ENCODE results near the gene DPP10.

Gene DPP10

GRCh38 chr2:115738111-115738510, 1295.7 kb downstream of the DPP10 start:
- TF ChIP-seq TAF1 (IDR thresholded peaks at IDR 0.05; ENCODE audit: borderline replicate concordance, low read depth, low read length): no peak
- TF ChIP-seq POLR2AphosphoS5 (IDR thresholded peaks at IDR 0.05; ENCODE audit: low read depth, low read length): no peak
- no peak for TF ChIP-seq POLR2A (IDR thresholded peaks at IDR 0.05; ENCODE audit: low read depth, low read length)
- FAIRE-seq (no peak), DNase-seq (ENCODE audit: insufficient read length) (no peak)

GRCh38 chr2:115739574-115739973, 1297.1 kb downstream of the DPP10 start:
- FAIRE-seq: no peak
- DNase-seq (ENCODE audit: insufficient read length): no peak

GRCh38 chr2:115746151-115746550, 1303.7 kb downstream of the DPP10 start:
- FAIRE-seq: no peak
- no peak for DNase-seq (ENCODE audit: insufficient read length)
- TF ChIP-seq POLR2AphosphoS5 (IDR thresholded peaks at IDR 0.05; ENCODE audit: low read depth, low read length) (no peak), TAF1 (IDR thresholded peaks at IDR 0.05; ENCODE audit: borderline replicate concordance, low read depth, low read length) (no peak)

More at GRCh38 chr2:115739574-115739973, 1297.1 kb downstream of the DPP10 start:
- TF ChIP-seq TAF1 (IDR thresholded peaks at IDR 0.05; ENCODE audit: borderline replicate concordance, low read depth, low read length): no peak
- no peak for TF ChIP-seq POLR2AphosphoS5 (IDR thresholded peaks at IDR 0.05; ENCODE audit: low read depth, low read length)
- no peak for TF ChIP-seq POLR2A (IDR thresholded peaks at IDR 0.05; ENCODE audit: low read depth, low read length)

- DNase-seq (ENCODE audit: insufficient read length): no peak
- TF ChIP-seq POLR2AphosphoS5 (IDR thresholded peaks at IDR 0.05; ENCODE audit: low read depth, low read length) (no peak), POLR2A (IDR thresholded peaks at IDR 0.05; ENCODE audit: low read depth, low read length) (no peak), TAF1 (IDR thresholded peaks at IDR 0.05; ENCODE audit: borderline replicate concordance, low read depth, low read length) (no peak)
- FAIRE-seq: no peak
Measured at GRCh38 chr2:115757286-115757685, 1314.8 kb downstream of the DPP10 start.

GRCh38 chr2:115763601-115764000, 1321.2 kb downstream of the DPP10 start:
- no peak for TF ChIP-seq TAF1 (IDR thresholded peaks at IDR 0.05; ENCODE audit: borderline replicate concordance, low read depth, low read length)
- TF ChIP-seq POLR2AphosphoS5 (IDR thresholded peaks at IDR 0.05; ENCODE audit: low read depth, low read length): no peak
- no peak for TF ChIP-seq POLR2A (IDR thresholded peaks at IDR 0.05; ENCODE audit: low read depth, low read length)
- DNase-seq (ENCODE audit: insufficient read length): no peak
- no peak for FAIRE-seq

- TF ChIP-seq POLR2AphosphoS5 (IDR thresholded peaks at IDR 0.05; ENCODE audit: low read depth, low read length) (no peak), TAF1 (IDR thresholded peaks at IDR 0.05; ENCODE audit: borderline replicate concordance, low read depth, low read length) (no peak), POLR2A (IDR thresholded peaks at IDR 0.05; ENCODE audit: low read depth, low read length) (no peak)
- FAIRE-seq: no peak
- DNase-seq (ENCODE audit: insufficient read length): no peak
Measured at GRCh38 chr2:115771516-115771915, 1329.1 kb downstream of the DPP10 start.

- TF ChIP-seq POLR2A (IDR thresholded peaks at IDR 0.05; ENCODE audit: low read depth, low read length): no peak
- no peak for TF ChIP-seq POLR2AphosphoS5 (IDR thresholded peaks at IDR 0.05; ENCODE audit: low read depth, low read length)
- TF ChIP-seq TAF1 (IDR thresholded peaks at IDR 0.05; ENCODE audit: borderline replicate concordance, low read depth, low read length): no peak
- no peak for FAIRE-seq
Measured at GRCh38 chr2:115774361-115774760, 1331.9 kb downstream of the DPP10 start.

GRCh38 chr2:115779085-115779632, 1336.7 kb downstream of the DPP10 start:
- no peak for FAIRE-seq
- DNase-seq (ENCODE audit: insufficient read length): no peak
- TF ChIP-seq POLR2AphosphoS5 (IDR thresholded peaks at IDR 0.05; ENCODE audit: low read depth, low read length): no peak
- TF ChIP-seq TAF1 (IDR thresholded peaks at IDR 0.05; ENCODE audit: borderline replicate concordance, low read depth, low read length): no peak
- no peak for TF ChIP-seq POLR2A (IDR thresholded peaks at IDR 0.05; ENCODE audit: low read depth, low read length)

More at GRCh38 chr2:115774361-115774760, 1331.9 kb downstream of the DPP10 start:
- DNase-seq (ENCODE audit: insufficient read length): no peak

GRCh38 chr2:115782286-115782685, 1339.8 kb downstream of the DPP10 start:
- no peak for DNase-seq (ENCODE audit: insufficient read length)
- no peak for FAIRE-seq
- TF ChIP-seq POLR2AphosphoS5 (IDR thresholded peaks at IDR 0.05; ENCODE audit: low read depth, low read length) (no peak), POLR2A (IDR thresholded peaks at IDR 0.05; ENCODE audit: low read depth, low read length) (no peak), TAF1 (IDR thresholded peaks at IDR 0.05; ENCODE audit: borderline replicate concordance, low read depth, low read length) (no peak)

- DNase-seq (ENCODE audit: insufficient read length): no peak
- TF ChIP-seq POLR2AphosphoS5 (IDR thresholded peaks at IDR 0.05; ENCODE audit: low read depth, low read length) (no peak), TAF1 (IDR thresholded peaks at IDR 0.05; ENCODE audit: borderline replicate concordance, low read depth, low read length) (no peak), POLR2A (IDR thresholded peaks at IDR 0.05; ENCODE audit: low read depth, low read length) (no peak)
- no peak for FAIRE-seq
Measured at GRCh38 chr2:115796078-115796477, 1353.6 kb downstream of the DPP10 start.

- DNase-seq (ENCODE audit: insufficient read length) (no peak), FAIRE-seq (no peak)
- TF ChIP-seq POLR2AphosphoS5 (IDR thresholded peaks at IDR 0.05; ENCODE audit: low read depth, low read length) (no peak), TAF1 (IDR thresholded peaks at IDR 0.05; ENCODE audit: borderline replicate concordance, low read depth, low read length) (no peak), POLR2A (IDR thresholded peaks at IDR 0.05; ENCODE audit: low read depth, low read length) (no peak)
Measured at GRCh38 chr2:115807276-115807675, 1364.8 kb downstream of the DPP10 start.

GRCh38 chr2:115825912-115826311, 1383.5 kb downstream of the DPP10 start:
- FAIRE-seq (no peak), DNase-seq (ENCODE audit: insufficient read length) (no peak)
- no peak for TF ChIP-seq POLR2AphosphoS5 (IDR thresholded peaks at IDR 0.05; ENCODE audit: low read depth, low read length)

GRCh38 chr2:115833196-115833595, 1390.8 kb downstream of the DPP10 start:
- no peak for TF ChIP-seq POLR2AphosphoS5 (IDR thresholded peaks at IDR 0.05; ENCODE audit: low read depth, low read length)
- TF ChIP-seq TAF1 (IDR thresholded peaks at IDR 0.05; ENCODE audit: borderline replicate concordance, low read depth, low read length): no peak
- no peak for TF ChIP-seq POLR2A (IDR thresholded peaks at IDR 0.05; ENCODE audit: low read depth, low read length)
- DNase-seq (ENCODE audit: insufficient read length) (no peak), FAIRE-seq (no peak)
